ENCODE results near the gene TTC21B.

DNA sequence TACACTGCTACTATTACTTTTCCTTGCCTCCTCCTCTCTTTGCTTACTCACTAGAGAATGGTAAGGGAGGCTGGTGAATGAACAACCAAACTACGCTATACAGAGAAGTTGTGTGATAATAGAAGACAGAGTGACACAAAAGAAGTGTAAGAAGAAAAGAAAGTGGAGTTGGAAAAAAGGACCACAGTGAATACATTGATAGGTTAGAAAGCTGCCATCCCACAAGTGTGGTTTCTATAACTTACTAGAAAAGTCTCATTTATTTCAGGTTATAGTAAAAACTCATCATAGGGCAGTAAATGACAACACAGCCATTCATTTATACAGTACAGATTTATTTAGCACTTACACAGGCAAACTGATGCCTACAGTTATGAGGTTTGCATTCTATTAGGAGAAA, 77.3 kb downstream of the TTC21B start:
- TF ChIP-seq POLR2A (IDR thresholded peaks at IDR 0.05) (no peak), POLR2AphosphoS5 (IDR thresholded peaks at IDR 0.05) (no peak), EP300 (IDR thresholded peaks at IDR 0.05) (no peak)
- TF ChIP-seq, protein P1, sequence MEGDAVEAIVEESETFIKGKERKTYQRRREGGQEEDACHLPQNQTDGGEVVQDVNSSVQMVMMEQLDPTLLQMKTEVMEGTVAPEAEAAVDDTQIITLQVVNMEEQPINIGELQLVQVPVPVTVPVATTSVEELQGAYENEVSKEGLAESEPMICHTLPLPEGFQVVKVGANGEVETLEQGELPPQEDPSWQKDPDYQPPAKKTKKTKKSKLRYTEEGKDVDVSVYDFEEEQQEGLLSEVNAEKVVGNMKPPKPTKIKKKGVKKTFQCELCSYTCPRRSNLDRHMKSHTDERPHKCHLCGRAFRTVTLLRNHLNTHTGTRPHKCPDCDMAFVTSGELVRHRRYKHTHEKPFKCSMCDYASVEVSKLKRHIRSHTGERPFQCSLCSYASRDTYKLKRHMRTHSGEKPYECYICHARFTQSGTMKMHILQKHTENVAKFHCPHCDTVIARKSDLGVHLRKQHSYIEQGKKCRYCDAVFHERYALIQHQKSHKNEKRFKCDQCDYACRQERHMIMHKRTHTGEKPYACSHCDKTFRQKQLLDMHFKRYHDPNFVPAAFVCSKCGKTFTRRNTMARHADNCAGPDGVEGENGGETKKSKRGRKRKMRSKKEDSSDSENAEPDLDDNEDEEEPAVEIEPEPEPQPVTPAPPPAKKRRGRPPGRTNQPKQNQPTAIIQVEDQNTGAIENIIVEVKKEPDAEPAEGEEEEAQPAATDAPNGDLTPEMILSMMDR (IDR thresholded peaks at IDR 0.05), result no peak

All from suprapubic skin (tissue), 4 donors.